Activated B cell treated with CpG ODN at 0.5 μM for 24 hours (primary cell): Measurements from ENCODE around the gene PLPP7. TPM values are rescaled to one million over a fixed set of nuclear protein-coding genes. Genes with fewer than 3 reads are reported as not detected.

Experiments used
- ATAC-seq: fragments of 200-7000 bp; cut with Tn5 transposase; one replicate; pipeline ENCODE4 v1.10.0; 2021; ENCODE audit warnings: low read depth, mild to moderate bottlenecking, moderate library complexity
- CTCF ChIA-PET: fragments of 350-600 bp; sonication (Branson Sonifier 250); formaldehyde crosslinking; loops from one replicate; lab custom pipeline; 2021; ENCODE audit warnings: antibody characterized with exemption; lab: Charles Lee
- POLR2A ChIA-PET: fragments of 350-600 bp; sonication (Branson Sonifier 250); formaldehyde crosslinking; loops from one replicate; lab custom pipeline; 2021; ENCODE audit warnings: antibody characterized with exemption; lab: Charles Lee
- DNase-seq: peaks from one replicate; pipeline ENCODE4 v3.0.0; 2022
- H3K27ac Mint-ChIP-seq: one replicate; pipeline ENCODE4 v1.8.0; 2020; ENCODE audit warnings: mixed read lengths
- H3K27me3 Mint-ChIP-seq: one replicate; pipeline ENCODE4 v1.8.0; 2021; ENCODE audit warnings: mixed read lengths
- H3K36me3 Mint-ChIP-seq: one replicate; pipeline ENCODE4 v1.8.0; 2021; ENCODE audit warnings: low read depth, mixed read lengths
- H3K4me1 Mint-ChIP-seq: one replicate; pipeline ENCODE4 v1.8.0; 2021; ENCODE audit warnings: mixed read lengths
- H3K4me3 Mint-ChIP-seq: one replicate; pipeline ENCODE4 v1.8.0; 2020; ENCODE audit warnings: mild to moderate bottlenecking, mixed read lengths
- H3K9me3 Mint-ChIP-seq: one replicate; pipeline ENCODE4 v1.8.0; 2020; ENCODE audit warnings: mixed read lengths
- intact Hi-C: fragments of 100-400 bp; cut with micrococcal nuclease; formaldehyde crosslinking; loops from one replicate; pipeline ENCODE4 v1.15.1; 2024
- total RNA-seq: library from RNA; stranded (reverse); gene quantifications from 2 replicates; pipeline ENCODE4 v1.2.3, GENCODE V29; 2022
- TF ChIP-seq, protein P1 (sequence below): fragments of 200-600 bp; IDR thresholded peaks from one replicate; pipeline ENCODE4 v1.8.0; 2022; ENCODE audit warnings: antibody characterized with exemption, mild to moderate bottlenecking

The PLPP7 gene
- total RNA-seq, 1 donor from 2014 or later: 0.53 TPM

DNA sequence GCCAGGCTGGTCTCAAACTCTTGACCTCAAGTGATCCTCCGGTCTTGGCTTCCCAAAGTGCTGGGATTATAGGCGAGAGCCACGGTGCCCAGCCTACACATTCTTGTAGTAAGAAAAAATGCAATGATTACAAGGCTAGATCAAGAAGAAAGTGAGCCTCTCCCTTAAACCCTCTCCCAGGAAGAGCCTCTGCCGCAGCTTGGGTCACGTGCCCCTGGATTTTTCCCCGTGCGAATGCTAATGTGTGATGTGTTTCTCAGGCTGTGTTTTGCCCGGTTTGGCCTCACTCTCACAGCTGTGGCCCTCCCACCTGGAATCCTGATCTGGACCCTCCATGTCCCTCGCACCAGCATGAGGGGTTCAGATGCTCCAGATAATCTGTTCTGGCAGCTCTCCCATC is 6.9 kb downstream of the PLPP7 start:
- no peaks in the 10 kb centered on the region for H3K9me3 Mint-ChIP-seq
- CTCF ChIA-PET: no interaction called here
- intact Hi-C loops: no loop called here
- no peaks in the 10 kb centered on the region for H3K36me3 Mint-ChIP-seq
- peaks cover 3% of the 10 kb centered on the region for H3K27me3 Mint-ChIP-seq
- POLR2A ChIA-PET: no interaction called here
- TF ChIP-seq, protein P1, sequence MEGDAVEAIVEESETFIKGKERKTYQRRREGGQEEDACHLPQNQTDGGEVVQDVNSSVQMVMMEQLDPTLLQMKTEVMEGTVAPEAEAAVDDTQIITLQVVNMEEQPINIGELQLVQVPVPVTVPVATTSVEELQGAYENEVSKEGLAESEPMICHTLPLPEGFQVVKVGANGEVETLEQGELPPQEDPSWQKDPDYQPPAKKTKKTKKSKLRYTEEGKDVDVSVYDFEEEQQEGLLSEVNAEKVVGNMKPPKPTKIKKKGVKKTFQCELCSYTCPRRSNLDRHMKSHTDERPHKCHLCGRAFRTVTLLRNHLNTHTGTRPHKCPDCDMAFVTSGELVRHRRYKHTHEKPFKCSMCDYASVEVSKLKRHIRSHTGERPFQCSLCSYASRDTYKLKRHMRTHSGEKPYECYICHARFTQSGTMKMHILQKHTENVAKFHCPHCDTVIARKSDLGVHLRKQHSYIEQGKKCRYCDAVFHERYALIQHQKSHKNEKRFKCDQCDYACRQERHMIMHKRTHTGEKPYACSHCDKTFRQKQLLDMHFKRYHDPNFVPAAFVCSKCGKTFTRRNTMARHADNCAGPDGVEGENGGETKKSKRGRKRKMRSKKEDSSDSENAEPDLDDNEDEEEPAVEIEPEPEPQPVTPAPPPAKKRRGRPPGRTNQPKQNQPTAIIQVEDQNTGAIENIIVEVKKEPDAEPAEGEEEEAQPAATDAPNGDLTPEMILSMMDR: no peak
- no peak overlapping the region for H3K4me3 Mint-ChIP-seq
- DNase-seq (no peak), ATAC-seq (no peak)
- peak overlapping the region; percentile 35 for H3K27ac Mint-ChIP-seq
- peaks cover 3% of the 10 kb centered on the region for H3K4me1 Mint-ChIP-seq

DNA sequence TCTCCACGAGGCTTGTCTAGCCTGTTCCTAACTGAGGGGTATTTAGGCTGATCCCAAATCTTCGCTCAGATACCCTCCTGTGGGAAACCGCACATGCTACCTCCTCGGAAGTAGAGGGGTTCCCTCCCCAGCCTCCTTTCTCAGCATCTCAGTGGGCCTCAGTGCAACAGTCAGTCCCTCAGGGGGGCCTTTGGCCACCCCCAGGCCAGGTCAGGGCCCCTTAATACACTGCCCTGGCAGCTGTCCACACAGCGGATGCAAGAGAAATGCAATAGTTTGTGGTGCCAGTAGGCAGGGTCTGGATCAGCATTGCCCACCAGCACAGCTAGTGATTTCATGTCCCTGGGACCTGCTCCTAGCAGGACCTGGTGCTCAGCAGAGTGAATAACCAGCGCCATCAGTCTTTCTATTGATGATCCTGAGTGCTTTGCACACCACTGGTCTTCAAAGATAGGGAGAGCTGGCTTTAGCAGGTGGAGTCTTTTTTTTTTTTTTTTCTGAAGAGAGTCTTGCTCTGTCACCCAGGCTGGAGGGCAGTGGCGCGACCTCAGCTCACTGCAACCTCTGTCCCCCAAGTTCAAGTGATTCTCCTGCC is 7.5 kb downstream of the PLPP7 start:
- no peaks in the 10 kb centered on the region for H3K9me3 Mint-ChIP-seq
- no peak overlapping the region for H3K27ac Mint-ChIP-seq
- H3K27me3 Mint-ChIP-seq: peaks cover 3% of the 10 kb centered on the region
- H3K4me3 Mint-ChIP-seq: no peak overlapping the region
- TF ChIP-seq, protein P1: no peak
- H3K36me3 Mint-ChIP-seq: no peaks in the 10 kb centered on the region
- intact Hi-C loops: no loop called here
- no peak for ATAC-seq
- no peak for DNase-seq
- ChIA-PET CTCF (no interaction called here), POLR2A (no interaction called here)
- peaks cover 6% of the 10 kb centered on the region for H3K4me1 Mint-ChIP-seq

DNA sequence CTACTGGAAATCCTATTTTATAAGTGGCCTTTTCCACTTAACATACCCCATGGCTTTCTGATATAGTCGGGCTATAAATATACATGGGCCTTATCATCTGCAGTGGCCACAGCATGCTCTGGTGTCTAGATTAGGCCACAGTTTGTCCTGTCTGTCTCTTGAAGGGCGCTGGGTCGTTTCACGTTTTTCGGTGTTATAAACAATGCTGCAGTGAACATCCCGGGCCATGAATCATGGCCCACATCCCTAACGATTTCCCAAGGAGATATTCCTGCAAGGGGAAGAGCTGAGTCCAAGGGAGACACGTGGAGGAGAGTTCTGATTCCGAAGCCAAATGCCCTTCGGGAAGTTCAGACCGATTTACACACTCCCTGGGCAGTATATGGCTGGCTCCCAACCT is 8.4 kb downstream of the PLPP7 start:
- ATAC-seq: no peak
- Mint-ChIP-seq H3K36me3 (no peaks in the 10 kb centered on the region), H3K4me1 (peaks cover 8% of the 10 kb centered on the region), H3K27ac (no peak overlapping the region), H3K9me3 (no peaks in the 10 kb centered on the region), H3K27me3 (peaks cover 3% of the 10 kb centered on the region), H3K4me3 (no peak overlapping the region)
- CTCF ChIA-PET: no interaction called here
- no peak for DNase-seq
- intact Hi-C loops: no loop called here
- TF ChIP-seq, protein P1: no peak
- POLR2A ChIA-PET: interaction anchor here (0.6 kb wide), 1 partner anchor 11 kb away, joined by 3 read pairs; no protein-coding TSS in a partner anchor

DNA sequence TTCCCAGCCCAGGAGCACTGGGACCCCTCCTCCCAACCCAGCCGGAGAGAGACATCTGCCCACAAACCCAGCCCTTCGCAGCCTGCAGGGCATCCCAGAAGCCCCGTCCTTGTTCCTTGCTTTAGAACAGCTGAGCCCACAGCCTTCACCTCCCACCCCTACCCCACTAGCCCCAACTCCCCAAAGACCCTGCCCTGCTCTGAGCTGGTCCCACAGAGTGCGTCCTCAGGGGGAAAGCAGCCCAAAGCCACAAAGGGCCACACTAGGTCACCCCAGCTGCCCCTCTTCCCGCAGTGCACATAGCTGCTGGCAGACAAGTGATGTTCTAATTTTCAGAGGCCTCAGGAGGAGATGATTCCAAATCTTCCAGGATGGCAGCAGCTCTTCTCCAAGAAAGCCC is 8.8 kb downstream of the PLPP7 start:
- Mint-ChIP-seq H3K4me1 (peaks cover 8% of the 10 kb centered on the region), H3K36me3 (no peaks in the 10 kb centered on the region), H3K27me3 (peaks cover 3% of the 10 kb centered on the region), H3K4me3 (no peak overlapping the region), H3K27ac (no peak overlapping the region), H3K9me3 (no peaks in the 10 kb centered on the region)
- ATAC-seq: no peak
- DNase-seq: no peak
- POLR2A ChIA-PET: interaction anchor here (0.6 kb wide), 1 partner anchor 11 kb away, joined by 3 read pairs; no protein-coding TSS in a partner anchor
- intact Hi-C loops: no loop called here
- CTCF ChIA-PET: no interaction called here
- TF ChIP-seq, protein P1: no peak

DNA sequence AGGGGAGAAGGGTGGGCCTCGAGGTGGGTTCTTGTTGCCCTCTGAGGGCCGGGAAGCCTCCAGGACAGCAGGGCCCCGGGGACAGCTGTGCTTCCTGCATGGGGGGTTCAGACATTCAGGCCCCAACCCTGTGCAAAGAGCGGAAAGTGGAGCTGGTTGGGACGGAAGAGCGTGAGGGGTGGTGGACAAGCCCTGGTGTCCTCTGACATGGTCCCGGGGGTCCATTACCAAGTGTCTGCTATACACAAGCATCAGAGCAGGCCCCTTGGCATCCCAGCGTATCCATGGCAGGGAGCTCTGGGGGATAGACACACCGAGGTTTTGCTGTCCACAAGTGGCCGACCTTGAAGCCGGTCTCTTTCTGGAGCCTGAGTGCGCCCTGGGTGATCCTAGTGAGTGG is 9.3 kb downstream of the PLPP7 start:
- Mint-ChIP-seq H3K36me3 (no peaks in the 10 kb centered on the region), H3K4me1 (peaks cover 8% of the 10 kb centered on the region), H3K27me3 (peaks cover 3% of the 10 kb centered on the region), H3K9me3 (no peaks in the 10 kb centered on the region), H3K27ac (no peak overlapping the region), H3K4me3 (no peak overlapping the region)
- CTCF ChIA-PET: no interaction called here
- DNase-seq (no peak), ATAC-seq (no peak)
- intact Hi-C loops: no loop called here
- TF ChIP-seq, protein P1: no peak
- POLR2A ChIA-PET: no interaction called here
